8988T (cell line): Measurements from ENCODE around the gene SLC1A4.
"Not testable (repeated sequence)": the region's sequence is repeated elsewhere in the genome, so short reads cannot be mapped to it uniquely, and the experiment has no call there.

ENCODE experiments used
- DNase-seq: peaks from one replicate; pipeline ENCODE4 v3.0.0; 2011

Gene SLC1A4

GRCh38 chr2:64966017-64966416 is 23.2 kb upstream of the SLC1A4 start:
- no peak for DNase-seq

DNA sequence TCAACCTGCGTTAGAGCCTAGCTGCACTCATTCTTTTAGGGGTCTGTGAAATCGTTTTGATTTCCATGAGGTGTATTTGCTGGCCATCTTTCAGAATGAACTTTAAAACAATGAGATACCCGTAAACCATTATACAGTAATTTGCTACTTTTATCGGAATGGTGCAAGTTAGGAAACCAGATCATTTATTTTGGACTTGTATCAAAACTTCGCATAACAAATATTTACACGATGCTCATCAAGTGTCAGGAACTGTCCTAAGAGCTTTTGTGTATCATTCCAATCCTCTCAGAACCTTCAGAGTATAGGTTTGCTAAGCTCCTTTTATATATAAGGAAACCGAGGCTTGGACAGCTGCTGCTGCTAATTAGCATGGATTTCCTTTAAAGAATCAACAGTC is 22.4 kb upstream of the SLC1A4 start:
- no peak for DNase-seq

- no peak for DNase-seq
Observed at GRCh38 chr2:64967601-64968000, 21.6 kb upstream of the SLC1A4 start.

- not testable (repeated sequence) for DNase-seq
Observed at GRCh38 chr2:64969086-64969485, 20.1 kb upstream of the SLC1A4 start.

DNA sequence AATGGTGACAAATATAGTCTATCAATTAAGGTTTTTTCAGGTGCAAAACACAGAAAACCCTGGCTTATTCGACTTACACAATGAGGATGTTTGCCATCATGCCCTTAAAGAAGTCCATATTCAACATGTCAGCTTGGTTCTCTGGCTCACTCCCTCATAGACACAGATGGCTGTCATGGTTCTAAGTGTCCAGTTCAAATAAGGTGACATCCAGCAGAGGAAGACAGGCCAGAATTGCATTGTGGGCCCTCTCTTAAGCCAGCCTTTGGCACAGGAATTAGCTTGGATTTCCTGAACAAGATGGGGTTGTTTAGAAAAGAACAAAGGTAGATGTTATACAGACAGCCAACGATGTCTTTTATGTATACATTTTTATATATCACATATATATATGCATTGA is 18.7 kb upstream of the SLC1A4 start:
- DNase-seq: no peak

- DNase-seq: no peak
Observed at GRCh38 chr2:64972426-64972825, 16.8 kb upstream of the SLC1A4 start.

DNA sequence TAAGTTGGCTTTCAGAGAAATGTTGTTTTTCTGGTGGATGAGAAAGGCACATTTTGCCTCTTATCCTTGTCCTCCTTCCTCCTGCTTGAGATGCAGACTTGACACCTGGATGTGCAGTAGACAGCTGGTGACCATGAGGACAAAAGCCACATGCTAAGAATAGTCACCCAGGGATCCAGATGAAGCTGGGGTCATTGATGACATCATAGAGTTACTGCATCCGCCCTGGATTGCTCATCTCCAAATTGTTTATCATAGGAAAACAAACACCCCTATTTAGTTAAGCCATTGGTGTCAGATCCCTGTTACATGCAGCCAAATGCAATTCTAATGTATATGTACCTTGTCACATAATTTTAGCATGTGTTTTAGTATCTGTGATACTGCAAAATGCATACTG is 16.3 kb upstream of the SLC1A4 start:
- DNase-seq: no peak

GRCh38 chr2:64975232-64975821 is 13.9 kb upstream of the SLC1A4 start:
- no peak for DNase-seq

- DNase-seq: no peak
Observed at GRCh38 chr2:64976276-64976675, 12.9 kb upstream of the SLC1A4 start.

GRCh38 chr2:64978514-64979268 is 10.5 kb upstream of the SLC1A4 start:
- DNase-seq: no peak

DNA sequence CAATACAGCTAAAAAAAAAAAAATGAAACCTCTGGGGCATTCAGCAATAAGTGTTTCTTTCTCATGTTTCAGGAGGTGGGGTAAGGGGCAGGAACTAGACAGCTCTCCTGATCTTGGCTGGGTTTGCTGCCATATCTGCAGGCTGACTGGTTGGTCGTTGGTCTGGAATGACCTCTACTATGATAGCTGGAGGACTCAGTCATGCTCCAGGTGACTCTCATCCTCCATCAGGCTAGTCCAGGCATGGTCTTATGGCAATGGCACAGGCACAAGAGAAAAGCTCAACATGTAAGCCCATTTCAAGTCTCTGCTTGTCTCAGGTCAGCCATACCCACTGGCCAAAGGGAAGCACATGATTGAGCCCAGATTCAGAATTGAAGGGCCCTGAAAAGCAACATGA is 9.5 kb upstream of the SLC1A4 start:
- DNase-seq: no peak

DNA sequence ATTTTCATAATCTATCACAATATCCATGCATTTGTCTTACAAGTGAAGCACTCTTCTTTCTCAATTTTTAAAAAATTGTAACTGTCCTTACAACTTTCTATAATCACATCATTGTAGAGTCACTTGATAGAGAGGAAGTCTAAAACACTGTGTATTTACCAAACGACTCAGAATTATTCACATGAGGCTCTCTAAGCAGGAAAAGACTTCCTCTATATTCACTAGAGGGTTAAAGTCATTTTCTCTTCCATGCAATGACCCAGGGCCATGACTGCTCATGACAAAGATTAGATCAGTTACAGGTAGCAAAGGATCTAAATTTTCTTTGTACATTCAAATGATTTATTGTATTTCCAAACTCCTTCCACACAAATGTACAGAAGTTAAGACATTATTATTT is 9.0 kb upstream of the SLC1A4 start:
- no peak for DNase-seq

- no peak for DNase-seq
Observed at GRCh38 chr2:64982311-64982857, 6.8 kb upstream of the SLC1A4 start.

DNA sequence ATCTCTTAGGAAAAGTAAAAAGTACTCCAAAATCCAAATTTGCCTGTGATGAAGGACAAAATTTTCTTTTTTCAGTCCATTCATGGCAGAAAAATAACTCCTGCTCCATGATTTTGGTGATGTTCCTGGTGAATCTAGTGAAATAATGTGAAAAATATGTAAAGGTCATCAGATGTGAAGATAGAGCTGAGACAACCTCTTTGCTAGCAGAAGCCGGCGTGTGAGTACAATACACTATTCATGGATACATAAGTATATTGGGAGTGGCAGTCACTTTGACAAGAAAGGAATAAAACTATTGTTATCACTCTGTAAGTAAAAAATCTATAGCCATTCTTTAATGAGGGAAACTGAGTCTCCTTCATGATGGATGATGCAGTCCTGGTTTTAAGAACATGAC is 6.3 kb upstream of the SLC1A4 start:
- no peak for DNase-seq

DNA sequence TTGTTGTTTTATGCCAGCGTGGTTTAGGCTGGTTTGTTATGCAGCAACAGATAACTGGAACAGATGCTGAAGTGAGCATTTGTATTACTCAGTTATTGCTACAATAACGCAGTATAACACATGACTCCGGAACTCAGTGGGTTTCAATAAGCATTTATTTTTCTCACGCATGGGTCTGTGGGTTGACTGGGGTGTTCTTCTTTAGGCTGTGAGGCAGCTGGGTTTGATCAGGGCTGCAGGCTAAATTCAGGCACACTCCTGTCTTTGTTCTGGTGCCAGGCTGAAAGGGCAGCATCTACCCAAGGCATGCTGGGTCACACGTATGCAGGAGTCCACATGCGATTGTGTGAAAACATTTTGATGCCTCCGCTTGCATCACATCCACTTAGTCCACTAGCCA is 3.8 kb upstream of the SLC1A4 start:
- DNase-seq: no peak

DNA sequence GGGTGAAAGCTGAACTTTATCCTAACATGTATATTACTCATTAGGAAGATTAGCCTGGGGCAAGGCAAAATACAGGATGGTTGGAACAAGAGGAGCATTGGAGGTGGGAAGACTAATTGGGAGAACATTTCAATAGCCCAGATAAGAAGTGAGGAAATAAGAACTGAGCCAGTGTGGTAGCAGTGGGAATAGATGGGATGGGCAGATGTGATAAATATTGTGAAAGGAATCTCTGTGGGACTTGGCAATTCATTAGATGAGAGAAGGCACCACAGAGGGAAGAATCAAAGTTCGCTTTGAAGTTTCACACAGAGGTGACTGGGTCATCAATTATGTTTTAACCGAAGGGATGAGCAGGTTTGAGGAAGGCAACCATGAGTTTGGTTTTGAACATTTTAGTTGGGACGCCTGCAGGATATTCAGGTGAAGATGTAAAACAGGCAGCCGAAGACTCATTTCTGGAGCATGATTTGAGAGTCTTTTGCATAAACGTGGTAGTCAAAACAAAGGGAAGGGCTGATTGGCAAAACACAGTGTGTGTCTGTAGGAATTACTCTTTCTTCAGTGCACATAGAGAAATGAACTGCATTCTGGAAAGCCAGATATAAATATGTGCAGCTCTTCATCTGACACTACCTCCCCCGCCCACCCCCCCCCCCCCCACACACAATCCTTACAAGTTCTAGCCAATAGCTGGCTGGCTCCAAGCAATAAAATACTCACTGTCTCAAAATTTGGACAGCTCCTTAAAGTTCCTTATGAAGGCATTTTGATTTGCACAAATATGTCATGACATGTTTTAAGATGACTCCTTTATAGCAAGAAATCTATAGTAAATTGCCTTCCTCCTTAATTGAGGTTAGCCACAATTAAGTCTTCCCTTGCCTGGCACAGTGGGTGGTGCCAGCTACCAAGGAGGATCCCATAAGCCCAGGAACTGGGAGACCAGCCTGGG is 1.9 kb upstream of the SLC1A4 start:
- no peak for DNase-seq

DNA sequence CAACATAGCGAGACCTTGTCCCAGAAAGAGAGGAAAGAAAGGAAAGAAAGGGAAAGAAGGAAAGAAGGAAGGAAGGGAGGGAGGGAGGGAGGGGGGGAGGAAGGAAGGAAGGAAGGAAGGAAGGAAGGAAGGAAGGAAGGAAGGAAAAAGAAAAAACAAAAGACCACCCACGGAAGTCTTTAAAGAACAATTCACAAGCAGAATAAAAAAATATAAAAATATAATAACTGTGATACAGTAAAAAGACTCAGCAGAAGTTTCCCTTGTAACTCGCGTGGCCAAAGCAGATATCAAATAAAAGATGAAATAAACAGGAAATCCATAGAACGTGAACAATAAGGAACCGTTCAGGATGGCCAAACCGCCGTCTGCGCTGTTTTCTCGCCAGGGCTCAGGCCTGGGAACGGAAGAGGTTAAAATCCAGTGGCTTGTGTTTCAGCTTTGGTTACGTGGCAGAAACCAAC is 1.2 kb upstream of the SLC1A4 start:
- peak; percentile 49 for DNase-seq

DNA sequence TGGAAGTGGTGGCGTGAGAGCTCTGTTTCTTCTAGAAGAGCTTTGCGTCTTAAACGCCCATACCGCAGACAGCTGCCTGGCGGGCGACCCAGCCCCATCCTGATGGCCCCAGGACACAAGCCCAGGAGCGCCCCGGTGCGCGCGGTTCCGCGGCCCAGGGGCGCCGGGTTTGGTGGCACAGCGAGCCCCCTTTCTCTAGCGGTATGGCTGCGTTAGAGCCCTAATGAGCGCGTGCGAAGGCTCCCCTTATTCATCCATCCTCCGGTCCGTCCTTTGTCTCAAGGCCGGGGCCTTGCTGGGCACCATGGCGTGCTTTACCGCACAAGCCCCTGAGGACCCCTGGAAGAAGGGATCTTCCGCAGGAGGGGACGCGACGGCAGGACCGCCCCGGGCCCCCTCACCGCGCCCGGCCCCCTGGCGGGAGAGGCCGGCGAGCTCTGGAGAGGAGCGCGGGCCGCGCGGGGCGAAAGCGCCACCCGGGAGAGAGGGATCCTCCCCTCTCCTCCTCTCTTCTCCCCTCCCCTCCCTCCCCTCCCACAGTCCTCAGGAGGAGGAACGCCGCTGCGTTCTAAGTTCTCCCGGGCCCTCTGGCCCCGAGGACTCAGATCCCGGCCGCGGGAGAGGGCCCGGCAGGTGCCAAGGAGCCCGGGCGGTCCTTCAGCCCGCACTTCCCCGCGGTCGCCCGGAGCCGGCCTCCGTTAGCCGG is 626 bp upstream of the SLC1A4 start:
- peak; percentile 71 for DNase-seq

- DNase-seq: no peak
Observed at GRCh38 chr2:64989982-64990614, 899 bp downstream of the SLC1A4 start.

DNA sequence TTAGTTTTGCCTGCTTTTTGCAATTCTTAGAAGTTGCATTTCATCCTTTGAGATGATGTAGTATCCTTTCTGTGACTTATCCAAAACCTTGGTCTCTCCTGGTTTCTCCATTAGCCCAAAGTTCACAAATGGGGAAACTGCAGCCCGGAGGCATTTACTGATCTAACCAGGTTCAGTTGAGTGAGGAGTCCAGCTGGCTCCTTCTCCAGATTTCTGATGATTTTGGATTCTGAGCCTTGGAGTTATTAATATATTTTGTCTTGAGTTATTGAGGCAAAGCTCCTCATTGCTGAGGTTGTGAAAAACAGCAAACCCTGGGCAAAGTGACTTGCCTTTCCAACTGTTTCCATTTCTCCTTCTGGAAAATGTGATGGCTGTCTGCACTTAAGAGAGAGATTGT is 1.7 kb downstream of the SLC1A4 start:
- DNase-seq: no peak

GRCh38 chr2:64992218-64992617 is 3.0 kb downstream of the SLC1A4 start:
- DNase-seq: no peak

DNA sequence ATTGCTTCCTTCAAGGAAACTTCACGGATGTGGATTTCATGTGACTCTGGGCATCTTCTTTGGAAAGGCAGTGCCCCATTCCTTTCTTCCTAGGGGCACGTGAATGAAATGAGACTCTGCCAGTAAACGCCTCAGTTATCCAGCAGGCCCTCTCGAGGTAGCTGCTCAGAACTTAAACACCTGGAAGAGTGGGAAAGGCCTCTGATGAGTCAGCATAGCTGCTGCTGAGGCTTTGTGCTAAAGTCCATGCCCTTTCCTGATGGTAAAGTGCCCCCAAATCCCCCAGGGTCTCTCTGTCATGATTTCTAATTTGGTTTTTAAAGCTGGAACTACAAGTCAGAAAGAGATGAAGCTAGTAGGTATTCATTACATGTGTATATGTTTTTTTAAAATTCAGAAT is 3.8 kb downstream of the SLC1A4 start:
- no peak for DNase-seq
